ENCODE measurements around the gene HEXIM2. TPM values are rescaled to one million over a fixed set of nuclear protein-coding genes. Genes with fewer than 3 reads are reported as not detected.

Gene HEXIM2
- polyA plus RNA-seq, 3 donors, result 2.5 to 3.0 (median 2.9) TPM

DNA sequence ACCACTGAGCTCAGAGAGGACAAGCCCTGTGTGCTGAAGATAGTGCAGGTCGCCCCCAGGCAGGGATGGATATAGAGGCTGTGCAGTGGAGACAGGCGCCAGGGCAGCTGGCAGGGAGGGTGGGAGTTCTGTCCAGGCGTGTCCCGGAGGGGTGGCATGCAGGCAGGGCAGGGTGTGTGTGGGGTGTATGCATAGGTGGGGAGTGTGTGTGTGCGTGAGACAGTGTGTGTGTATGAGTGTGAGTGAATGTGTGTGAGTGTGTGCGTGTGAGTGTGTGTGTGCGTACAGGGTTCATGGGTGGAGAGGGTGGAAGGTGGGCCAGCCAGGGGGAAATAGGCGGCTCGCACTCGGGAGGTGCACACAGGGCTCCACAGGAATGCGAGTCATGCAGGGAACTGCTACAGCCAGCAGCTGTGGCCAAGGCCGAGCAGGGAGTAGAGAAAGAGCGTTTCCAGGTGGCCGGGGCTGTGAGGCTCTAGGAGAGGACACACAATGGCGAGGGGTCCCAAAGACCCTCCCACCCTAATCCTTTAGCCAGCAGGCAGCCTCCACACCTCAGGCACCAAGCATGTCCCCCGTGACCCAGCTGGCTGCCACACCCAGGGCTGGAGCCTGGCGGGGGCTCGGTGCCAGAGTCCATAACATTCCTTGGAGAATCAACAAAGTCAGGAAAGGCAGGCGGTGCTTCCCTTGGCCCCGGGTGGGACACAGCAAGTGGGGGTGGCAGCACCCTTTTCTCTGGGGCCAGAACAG is 34.0 kb upstream of the HEXIM2 start:
- no peak overlapping the region for H3K4me3 ChIP-seq (replicated peaks in 1 of 3; ENCODE audit: low read depth in 2 of 3, low read length in 3 of 3)
- H2AFZ ChIP-seq (ENCODE audit: insufficient read depth, low read depth, low read length, poor library complexity, severe bottlenecking), result no peak overlapping the region
- peak overlapping the region in 1 of 7 donors; percentile 21 for H3K27ac Mint-ChIP-seq
- H3K9ac ChIP-seq (ENCODE audit: insufficient read depth, low read length, poor library complexity, severe bottlenecking), result no peak overlapping the region
- no peak overlapping the region for H3K4me2 ChIP-seq (replicated peaks; ENCODE audit: extremely low read depth, low read length, poor library complexity, severe bottlenecking)
- no peaks in the 10 kb centered on the region for H3K36me3 Mint-ChIP-seq
- intact Hi-C loops (cut with micrococcal nuclease), result no loop called here
- no peaks in the 10 kb centered on the region for H3K79me2 ChIP-seq (ENCODE audit: insufficient read depth, low read length)
- H3K4me1 Mint-ChIP-seq, result peaks cover 33% of the 10 kb centered on the region
- H3K27me3 ChIP-seq (ENCODE audit: control insufficient read depth in 2 of 2, insufficient read depth in 2 of 2, low read length in 2 of 2), result peaks cover 0 to 8% of the 10 kb centered on the region in 2 donors
- no peaks in the 10 kb centered on the region for H4K20me1 ChIP-seq (ENCODE audit: insufficient read depth, low read length)
- no peak overlapping the region for H3K4me3 Mint-ChIP-seq
- H3K27ac ChIP-seq (ENCODE audit: low read depth in 1 of 2, low read length in 2 of 2), result no peak overlapping the region
- TF ChIP-seq, protein P1, sequence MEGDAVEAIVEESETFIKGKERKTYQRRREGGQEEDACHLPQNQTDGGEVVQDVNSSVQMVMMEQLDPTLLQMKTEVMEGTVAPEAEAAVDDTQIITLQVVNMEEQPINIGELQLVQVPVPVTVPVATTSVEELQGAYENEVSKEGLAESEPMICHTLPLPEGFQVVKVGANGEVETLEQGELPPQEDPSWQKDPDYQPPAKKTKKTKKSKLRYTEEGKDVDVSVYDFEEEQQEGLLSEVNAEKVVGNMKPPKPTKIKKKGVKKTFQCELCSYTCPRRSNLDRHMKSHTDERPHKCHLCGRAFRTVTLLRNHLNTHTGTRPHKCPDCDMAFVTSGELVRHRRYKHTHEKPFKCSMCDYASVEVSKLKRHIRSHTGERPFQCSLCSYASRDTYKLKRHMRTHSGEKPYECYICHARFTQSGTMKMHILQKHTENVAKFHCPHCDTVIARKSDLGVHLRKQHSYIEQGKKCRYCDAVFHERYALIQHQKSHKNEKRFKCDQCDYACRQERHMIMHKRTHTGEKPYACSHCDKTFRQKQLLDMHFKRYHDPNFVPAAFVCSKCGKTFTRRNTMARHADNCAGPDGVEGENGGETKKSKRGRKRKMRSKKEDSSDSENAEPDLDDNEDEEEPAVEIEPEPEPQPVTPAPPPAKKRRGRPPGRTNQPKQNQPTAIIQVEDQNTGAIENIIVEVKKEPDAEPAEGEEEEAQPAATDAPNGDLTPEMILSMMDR (IDR thresholded peaks at IDR 0.05), result no peak
- no peaks in the 10 kb centered on the region for H3K9me3 Mint-ChIP-seq
- H3K27me3 Mint-ChIP-seq (ENCODE audit: low read depth in 3 of 3), result peaks cover 7 to 14% (median 12%) of the 10 kb centered on the region in 3 donors
- WGBS (ENCODE audit: insufficient coverage), result 93% methylated on average over 12 of the region's 20 CpGs
- DNase-seq, result no peak
- no peaks in the 10 kb centered on the region for H3K9me3 ChIP-seq (replicated peaks in 1 of 2; ENCODE audit: control insufficient read depth in 1 of 2, insufficient read depth in 1 of 2, low read length in 2 of 2)
- no peaks in the 10 kb centered on the region for H3K36me3 ChIP-seq (replicated peaks in 1 of 2; ENCODE audit: control insufficient read depth in 1 of 2, insufficient read depth in 2 of 2, low read length in 2 of 2)
- H3K4me1 ChIP-seq (ENCODE audit: control insufficient read depth in 1 of 2, insufficient read depth in 2 of 2, low read length in 2 of 2), result peaks cover 25 to 37% of the 10 kb centered on the region in 2 donors

- Histone ChIP-seq H4K20me1 (ENCODE audit: insufficient read depth, low read length) (no peaks in the 10 kb centered on the region), H3K4me2 (replicated peaks; ENCODE audit: extremely low read depth, low read length, poor library complexity, severe bottlenecking) (no peak overlapping the region), H3K27ac (ENCODE audit: low read depth in 1 of 2, low read length in 2 of 2) (no peak overlapping the region), H2AFZ (ENCODE audit: insufficient read depth, low read depth, low read length, poor library complexity, severe bottlenecking) (no peak overlapping the region), H3K9me3 (replicated peaks in 1 of 2; ENCODE audit: control insufficient read depth in 1 of 2, insufficient read depth in 1 of 2, low read length in 2 of 2) (no peaks in the 10 kb centered on the region), H3K27me3 (ENCODE audit: control insufficient read depth in 2 of 2, insufficient read depth in 2 of 2, low read length in 2 of 2) (peaks cover 0 to 8% of the 10 kb centered on the region in 2 donors), H3K79me2 (ENCODE audit: insufficient read depth, low read length) (no peaks in the 10 kb centered on the region), H3K4me1 (ENCODE audit: control insufficient read depth in 1 of 2, insufficient read depth in 2 of 2, low read length in 2 of 2) (peaks cover 27 to 37% of the 10 kb centered on the region in 2 donors), H3K36me3 (replicated peaks in 1 of 2; ENCODE audit: control insufficient read depth in 1 of 2, insufficient read depth in 2 of 2, low read length in 2 of 2) (no peaks in the 10 kb centered on the region), H3K9ac (ENCODE audit: insufficient read depth, low read length, poor library complexity, severe bottlenecking) (no peak overlapping the region), H3K4me3 (replicated peaks in 1 of 3; ENCODE audit: low read depth in 2 of 3, low read length in 3 of 3) (no peak overlapping the region)
- TF ChIP-seq, protein P1 (IDR thresholded peaks at IDR 0.05), result no peak
- no peak overlapping the region for H3K27ac Mint-ChIP-seq
- no CpG with 5 or more reads among the region's 5 CpGs for WGBS (ENCODE audit: insufficient coverage)
- H3K36me3 Mint-ChIP-seq, result no peaks in the 10 kb centered on the region
- intact Hi-C loops (cut with micrococcal nuclease), result no loop called here
- H3K4me3 Mint-ChIP-seq, result no peak overlapping the region
- H3K4me1 Mint-ChIP-seq, result peaks cover 30% of the 10 kb centered on the region
- H3K27me3 Mint-ChIP-seq (ENCODE audit: low read depth in 3 of 3), result peaks cover 7 to 15% (median 12%) of the 10 kb centered on the region in 3 donors
- DNase-seq, result no peak
- H3K9me3 Mint-ChIP-seq, result no peaks in the 10 kb centered on the region
Observed at GRCh38 chr17:45128331-45128730, 33.3 kb upstream of the HEXIM2 start.
